GM08714 (cell line): ENCODE measurements around the gene RGS1.

Source experiments
- H3K4me3 ChIP-seq: fragments of 200-500 bp; sonication (Bioruptor generic); 2 replicates; pipeline ENCODE4 v1.5.1; 2014; ENCODE audit warnings: mild to moderate bottlenecking, low read length, inconsistent platforms
- ZNF274 ChIP-seq: IDR thresholded peaks from 2 replicates; pipeline ENCODE4 v1.6.1; 2012; ENCODE audit warnings: mild to moderate bottlenecking, low read depth, low read length

RGS1 gene

GRCh38 chr1:192584866-192585265 lies 9.3 kb downstream of the RGS1 start:
- TF ChIP-seq ZNF274 = no peak
- H3K4me3 ChIP-seq = no peak overlapping the region

- no peak for TF ChIP-seq ZNF274
- no peak overlapping the region for H3K4me3 ChIP-seq
These were observed 12.1 kb downstream of the RGS1 start for GRCh38 chr1:192587386-192588266.

- TF ChIP-seq ZNF274 = no peak
- H3K4me3 ChIP-seq = no peak overlapping the region
These were observed 13.0 kb downstream of the RGS1 start for GRCh38 chr1:192588546-192588945.

DNA sequence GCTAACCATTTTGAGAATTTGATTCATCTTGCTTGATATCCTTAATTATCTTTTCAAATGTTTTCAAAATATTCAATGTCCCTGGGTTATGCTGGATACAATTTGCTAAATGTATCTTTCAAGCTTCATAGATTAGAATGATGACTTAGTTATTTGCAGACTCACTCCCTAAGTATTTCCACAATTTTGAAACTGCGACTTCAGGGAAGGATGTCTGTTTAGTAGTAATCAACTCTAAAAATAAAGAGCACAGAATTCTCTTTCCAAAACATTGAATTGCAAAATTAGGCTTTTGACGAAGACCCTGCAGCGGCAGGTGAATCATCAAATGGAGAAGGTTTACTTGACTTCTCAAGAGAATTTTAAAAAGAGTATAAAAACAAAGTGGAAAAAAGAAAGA lies 14.2 kb downstream of the RGS1 start:
- TF ChIP-seq ZNF274 = no peak
- no peak overlapping the region for H3K4me3 ChIP-seq

DNA sequence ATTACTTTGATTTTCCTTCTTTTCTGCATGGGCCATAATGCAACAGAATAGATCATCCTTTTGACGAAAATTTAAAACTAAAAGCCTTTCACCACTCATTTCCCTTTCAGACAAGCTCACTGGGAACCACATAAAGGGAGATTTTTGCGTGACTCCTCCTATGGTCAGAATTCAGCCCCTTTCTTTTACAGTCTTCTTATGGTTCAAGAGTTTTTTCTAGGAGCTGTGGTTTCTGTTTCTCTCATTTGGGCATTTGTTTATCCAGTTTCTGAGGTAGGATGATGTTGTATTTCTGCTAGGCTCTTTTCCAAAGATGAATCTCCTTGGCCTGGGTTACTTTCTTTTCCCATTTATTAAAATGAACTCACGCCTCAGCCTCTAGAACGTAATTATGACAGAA lies 16.9 kb downstream of the RGS1 start:
- TF ChIP-seq ZNF274 = no peak
- H3K4me3 ChIP-seq = no peak overlapping the region

- no peak overlapping the region for H3K4me3 ChIP-seq
- TF ChIP-seq ZNF274 = no peak
These were observed 17.6 kb downstream of the RGS1 start for GRCh38 chr1:192592981-192593708.

DNA sequence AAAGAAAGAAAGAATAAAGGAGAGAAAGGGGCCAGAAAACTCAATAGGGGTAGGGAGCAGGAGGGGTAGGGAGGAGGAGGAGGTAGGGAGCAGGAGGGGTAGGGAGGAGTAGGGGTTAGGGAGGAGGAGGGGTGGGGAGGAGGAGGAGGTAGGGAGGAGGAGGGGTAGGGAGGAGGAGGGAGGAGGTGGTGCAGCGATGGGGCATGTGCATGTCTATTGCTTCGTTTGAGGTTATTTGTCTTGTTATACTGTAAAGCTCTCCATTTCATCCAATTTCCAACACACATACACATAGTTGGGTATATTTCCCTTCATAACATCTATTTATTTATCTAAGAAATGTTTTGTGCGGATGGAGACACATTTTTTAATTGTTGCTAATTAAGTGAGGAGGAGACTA lies 19.7 kb downstream of the RGS1 start:
- no peak for TF ChIP-seq ZNF274
- no peak overlapping the region for H3K4me3 ChIP-seq

DNA sequence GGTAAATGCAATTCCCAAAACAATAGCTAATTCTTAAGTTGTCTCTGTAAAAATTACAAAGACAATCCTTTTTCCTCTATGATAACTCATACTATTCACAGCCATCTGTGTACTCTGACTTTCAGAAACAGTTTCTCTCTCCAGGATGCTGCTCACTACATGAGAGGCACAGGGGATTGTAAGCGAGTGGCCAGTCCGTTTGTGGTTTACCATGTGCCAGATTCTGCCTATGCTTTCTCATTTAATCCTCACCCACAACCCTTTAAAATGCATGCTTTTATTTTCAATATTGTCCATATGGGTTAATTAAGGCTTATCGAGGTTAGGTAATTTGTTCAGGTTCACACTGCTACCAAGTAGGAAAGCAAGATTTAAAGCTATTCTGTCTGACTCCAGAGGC lies 23.0 kb downstream of the RGS1 start:
- TF ChIP-seq ZNF274 = no peak
- no peak overlapping the region for H3K4me3 ChIP-seq

DNA sequence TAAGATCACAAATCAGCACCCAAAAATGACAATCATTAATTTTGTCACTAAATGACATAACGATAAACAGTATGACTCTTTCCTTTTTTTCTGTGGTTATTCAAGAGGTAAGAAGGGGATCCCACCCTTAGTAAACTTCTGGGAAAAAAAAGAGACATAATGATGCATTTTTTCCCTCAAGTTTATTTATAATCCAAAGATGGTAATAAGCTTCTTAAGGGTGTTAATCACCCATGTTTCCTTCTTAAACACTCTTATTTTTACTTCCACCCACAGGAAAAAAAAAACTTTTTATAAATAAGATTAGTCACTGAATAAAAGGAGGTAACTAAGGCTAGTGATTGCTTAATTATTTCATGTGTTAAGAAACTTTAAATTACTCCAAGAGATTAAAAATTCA lies 24.7 kb downstream of the RGS1 start:
- TF ChIP-seq ZNF274 = no peak
- no peak overlapping the region for H3K4me3 ChIP-seq

DNA sequence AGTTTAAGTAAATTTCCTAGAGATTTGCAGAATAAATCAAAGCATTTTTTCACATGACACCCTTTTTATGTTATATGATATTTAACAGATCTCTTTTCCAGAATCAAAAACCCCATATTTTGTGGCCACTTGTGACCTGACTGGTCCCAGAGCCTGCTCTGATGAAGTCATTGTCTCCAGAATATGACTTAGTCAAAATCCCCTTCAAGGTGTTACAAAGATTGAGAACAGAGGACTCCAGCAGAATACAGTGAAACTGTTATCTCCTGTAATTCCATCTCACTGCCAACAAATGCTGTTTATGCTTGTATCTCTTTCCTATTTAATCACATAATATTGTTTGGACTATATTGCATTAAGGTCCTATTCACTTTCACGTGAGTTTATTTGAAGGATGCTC lies 25.6 kb downstream of the RGS1 start:
- TF ChIP-seq ZNF274 = no peak
- H3K4me3 ChIP-seq = no peak overlapping the region

- no peak for TF ChIP-seq ZNF274
- no peak overlapping the region for H3K4me3 ChIP-seq
These were observed 26.0 kb downstream of the RGS1 start for GRCh38 chr1:192601567-192601966.

GRCh38 chr1:192602757-192603156 lies 27.2 kb downstream of the RGS1 start:
- no peak for TF ChIP-seq ZNF274
- no peak overlapping the region for H3K4me3 ChIP-seq

GRCh38 chr1:192603218-192603787 lies 27.7 kb downstream of the RGS1 start:
- no peak overlapping the region for H3K4me3 ChIP-seq
- no peak for TF ChIP-seq ZNF274

- TF ChIP-seq ZNF274 = no peak
- no peak overlapping the region for H3K4me3 ChIP-seq
These were observed 29.5 kb downstream of the RGS1 start for GRCh38 chr1:192604979-192605620.
